ENCODE data around the gene APOC3.
A peak's percentile ranks its signal among the peaks of the same experiment; 100 is the strongest.

DNA sequence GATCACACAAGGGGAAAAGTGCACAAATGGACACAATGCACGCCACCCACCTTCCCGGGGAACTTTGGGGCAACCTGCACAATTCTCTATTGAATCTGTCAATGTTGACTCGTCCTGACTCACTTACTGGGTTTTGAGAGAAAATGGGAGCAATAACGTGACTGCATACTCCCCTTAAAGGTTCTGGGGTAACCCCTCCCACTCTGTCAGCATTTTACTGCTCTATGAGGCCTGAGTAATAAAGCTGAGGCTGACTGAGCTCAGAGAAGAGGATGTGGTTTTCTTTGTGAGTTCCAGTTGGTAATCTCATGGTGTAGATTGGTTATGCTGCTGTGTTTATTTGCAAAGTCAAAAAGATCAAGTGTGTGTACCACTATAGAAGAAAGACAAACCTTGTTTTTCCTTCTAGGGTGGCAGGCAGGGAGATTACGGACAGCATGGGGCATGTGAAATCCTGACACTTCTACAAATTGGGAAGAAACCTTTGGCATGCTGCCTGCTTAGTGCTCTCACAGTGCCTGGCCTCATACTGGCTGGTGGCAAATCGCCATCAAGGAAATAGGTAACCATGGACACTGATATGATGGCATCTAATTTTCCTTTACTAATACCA is 23.9 kb downstream of the APOC3 start:
- TF ChIP-seq, protein P1, sequence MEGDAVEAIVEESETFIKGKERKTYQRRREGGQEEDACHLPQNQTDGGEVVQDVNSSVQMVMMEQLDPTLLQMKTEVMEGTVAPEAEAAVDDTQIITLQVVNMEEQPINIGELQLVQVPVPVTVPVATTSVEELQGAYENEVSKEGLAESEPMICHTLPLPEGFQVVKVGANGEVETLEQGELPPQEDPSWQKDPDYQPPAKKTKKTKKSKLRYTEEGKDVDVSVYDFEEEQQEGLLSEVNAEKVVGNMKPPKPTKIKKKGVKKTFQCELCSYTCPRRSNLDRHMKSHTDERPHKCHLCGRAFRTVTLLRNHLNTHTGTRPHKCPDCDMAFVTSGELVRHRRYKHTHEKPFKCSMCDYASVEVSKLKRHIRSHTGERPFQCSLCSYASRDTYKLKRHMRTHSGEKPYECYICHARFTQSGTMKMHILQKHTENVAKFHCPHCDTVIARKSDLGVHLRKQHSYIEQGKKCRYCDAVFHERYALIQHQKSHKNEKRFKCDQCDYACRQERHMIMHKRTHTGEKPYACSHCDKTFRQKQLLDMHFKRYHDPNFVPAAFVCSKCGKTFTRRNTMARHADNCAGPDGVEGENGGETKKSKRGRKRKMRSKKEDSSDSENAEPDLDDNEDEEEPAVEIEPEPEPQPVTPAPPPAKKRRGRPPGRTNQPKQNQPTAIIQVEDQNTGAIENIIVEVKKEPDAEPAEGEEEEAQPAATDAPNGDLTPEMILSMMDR (IDR thresholded peaks at IDR 0.05 in 2 of 3, conservative IDR thresholded peaks at IDR 0.05 in 1 of 3; ENCODE audit: control insufficient read depth in 2 of 3, extremely low read depth in 1 of 3, insufficient read depth in 1 of 3, low read depth in 3 of 3, low read length in 3 of 3): no peak
- TF ChIP-seq POLR2AphosphoS5 (IDR thresholded peaks at IDR 0.05; ENCODE audit: low read length) (no peak), SMAD1 (IDR thresholded peaks at IDR 0.05; ENCODE audit: low read depth, partially characterized antibody) (no peak), MTA2 (IDR thresholded peaks at IDR 0.05; ENCODE audit: low read depth) (peak; percentile 66), NRF1 (conservative IDR thresholded peaks at IDR 0.05; ENCODE audit: low read depth, low read length) (no peak)
- TF ChIP-seq, protein P2, sequence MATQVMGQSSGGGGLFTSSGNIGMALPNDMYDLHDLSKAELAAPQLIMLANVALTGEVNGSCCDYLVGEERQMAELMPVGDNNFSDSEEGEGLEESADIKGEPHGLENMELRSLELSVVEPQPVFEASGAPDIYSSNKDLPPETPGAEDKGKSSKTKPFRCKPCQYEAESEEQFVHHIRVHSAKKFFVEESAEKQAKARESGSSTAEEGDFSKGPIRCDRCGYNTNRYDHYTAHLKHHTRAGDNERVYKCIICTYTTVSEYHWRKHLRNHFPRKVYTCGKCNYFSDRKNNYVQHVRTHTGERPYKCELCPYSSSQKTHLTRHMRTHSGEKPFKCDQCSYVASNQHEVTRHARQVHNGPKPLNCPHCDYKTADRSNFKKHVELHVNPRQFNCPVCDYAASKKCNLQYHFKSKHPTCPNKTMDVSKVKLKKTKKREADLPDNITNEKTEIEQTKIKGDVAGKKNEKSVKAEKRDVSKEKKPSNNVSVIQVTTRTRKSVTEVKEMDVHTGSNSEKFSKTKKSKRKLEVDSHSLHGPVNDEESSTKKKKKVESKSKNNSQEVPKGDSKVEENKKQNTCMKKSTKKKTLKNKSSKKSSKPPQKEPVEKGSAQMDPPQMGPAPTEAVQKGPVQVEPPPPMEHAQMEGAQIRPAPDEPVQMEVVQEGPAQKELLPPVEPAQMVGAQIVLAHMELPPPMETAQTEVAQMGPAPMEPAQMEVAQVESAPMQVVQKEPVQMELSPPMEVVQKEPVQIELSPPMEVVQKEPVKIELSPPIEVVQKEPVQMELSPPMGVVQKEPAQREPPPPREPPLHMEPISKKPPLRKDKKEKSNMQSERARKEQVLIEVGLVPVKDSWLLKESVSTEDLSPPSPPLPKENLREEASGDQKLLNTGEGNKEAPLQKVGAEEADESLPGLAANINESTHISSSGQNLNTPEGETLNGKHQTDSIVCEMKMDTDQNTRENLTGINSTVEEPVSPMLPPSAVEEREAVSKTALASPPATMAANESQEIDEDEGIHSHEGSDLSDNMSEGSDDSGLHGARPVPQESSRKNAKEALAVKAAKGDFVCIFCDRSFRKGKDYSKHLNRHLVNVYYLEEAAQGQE (IDR thresholded peaks at IDR 0.05; ENCODE audit: low read depth, low read length): no peak
